Neuronal stem cell (in vitro differentiated cells): ENCODE results near the gene TRAPPC1.

Source experiments
- DNase-seq: peaks from one replicate; pipeline ENCODE4 v3.0.0-alpha.2; 2013; ENCODE audit warnings: low spot score
- H2AFZ ChIP-seq: one replicate; pipeline ENCODE4 v1.6.1; 2013; ENCODE audit warnings: mild to moderate bottlenecking, low read length, inconsistent platforms
- H2AK5ac ChIP-seq: 2 replicates; pipeline ENCODE4 v1.6.1; 2013; ENCODE audit warnings: low read depth, mild to moderate bottlenecking, inconsistent platforms, low read length, moderate library complexity, mixed read lengths
- H2BK120ac ChIP-seq: 2 replicates; pipeline ENCODE4 v1.6.1; 2013; ENCODE audit warnings: low read depth, mild to moderate bottlenecking, inconsistent platforms, low read length, moderate library complexity, mixed read lengths
- H2BK12ac ChIP-seq: one replicate; pipeline ENCODE4 v1.6.1; 2013; ENCODE audit warnings: low read length, inconsistent platforms
- H2BK15ac ChIP-seq: 2 replicates; pipeline ENCODE4 v1.6.1; 2013; ENCODE audit warnings: mild to moderate bottlenecking, low read length, inconsistent platforms, mixed read lengths
- H2BK5ac ChIP-seq: one replicate; pipeline ENCODE4 v1.6.1; 2013; ENCODE audit warnings: inconsistent platforms, mild to moderate bottlenecking, low read length, moderate library complexity
- H3K14ac ChIP-seq: one replicate; pipeline ENCODE4 v1.6.1; 2013; ENCODE audit warnings: low read length, inconsistent platforms
- H3K18ac ChIP-seq: 2 replicates; pipeline ENCODE4 v1.6.1; 2013; ENCODE audit warnings: low read length, inconsistent platforms
- H3K23ac ChIP-seq: 2 replicates; pipeline ENCODE4 v1.6.1; 2013; ENCODE audit warnings: low read depth, mild to moderate bottlenecking, mixed read lengths, low read length, inconsistent platforms; ENCODE audit not compliant: poor library complexity
- H3K27ac ChIP-seq: replicated peaks from 3 replicates; pipeline ENCODE4 v1.5.1; 2013; ENCODE audit warnings: low read length, inconsistent platforms
- H3K27me3 ChIP-seq, 3 experiments: 2 replicates each; pipeline ENCODE4 v1.6.1; 2013; ENCODE audit warnings: low read length in 3 of 3, mild to moderate bottlenecking in 2 of 3, inconsistent platforms in 1 of 3, low read depth in 1 of 3, mixed read lengths in 1 of 3, moderate library complexity in 1 of 3; ENCODE audit not compliant: control insufficient read depth in 3 of 3, insufficient read depth in 3 of 3
- H3K36me3 ChIP-seq, 2 donors: replicated peaks in 1 of 2; 2 replicates each; pipeline ENCODE4 v1.6.1; 2013; ENCODE audit warnings: low read length in 2 of 2; ENCODE audit not compliant: control insufficient read depth in 2 of 2, insufficient read depth in 2 of 2
- H3K4ac ChIP-seq: 2 replicates; pipeline ENCODE4 v1.6.1; 2013; ENCODE audit warnings: inconsistent platforms, mild to moderate bottlenecking, low read length, moderate library complexity
- H3K4me1 ChIP-seq, 2 donors: 1 replicate in 1 of 2; 2 replicates in 1 of 2; pipeline ENCODE4 v1.6.1; 2013; ENCODE audit warnings: low read length in 2 of 2, low read depth in 1 of 2; ENCODE audit not compliant: control insufficient read depth in 2 of 2, insufficient read depth in 1 of 2
- H3K4me2 ChIP-seq: one replicate; pipeline ENCODE4 v1.6.1; 2013; ENCODE audit warnings: mild to moderate bottlenecking, low read length, inconsistent platforms; ENCODE audit not compliant: insufficient read depth, poor library complexity, severe bottlenecking
- H3K4me3 ChIP-seq, 2 donors: 2 replicates each; pipeline ENCODE4 v1.5.1; 2013; ENCODE audit warnings: low read length in 2 of 2, mild to moderate bottlenecking in 2 of 2, inconsistent platforms in 1 of 2, moderate library complexity in 1 of 2
- H3K79me1 ChIP-seq: one replicate; pipeline ENCODE4 v1.6.1; 2013; ENCODE audit warnings: low read depth, mild to moderate bottlenecking, inconsistent platforms, low read length, moderate library complexity
- H3K9ac ChIP-seq: one replicate; pipeline ENCODE4 v1.6.1; 2013; ENCODE audit warnings: mild to moderate bottlenecking, low read depth, low read length, inconsistent platforms; ENCODE audit not compliant: poor library complexity
- H3K9me3 ChIP-seq, 2 donors: replicated peaks in 1 of 2; 2 replicates each; pipeline versions ENCODE3 to v1.6.1; 2013; ENCODE audit warnings: low read length in 2 of 2, mild to moderate bottlenecking in 2 of 2, inconsistent platforms in 1 of 2, low read depth in 1 of 2, mixed read lengths in 1 of 2, moderate library complexity in 1 of 2; ENCODE audit not compliant: control insufficient read depth in 2 of 2, insufficient read depth in 1 of 2
- H4K8ac ChIP-seq: one replicate; pipeline ENCODE4 v1.6.1; 2013; ENCODE audit warnings: low read depth, mild to moderate bottlenecking, inconsistent platforms, low read length, moderate library complexity
- H4K91ac ChIP-seq: one replicate; pipeline ENCODE4 v1.6.1; 2013; ENCODE audit warnings: low read length, low read depth, mild to moderate bottlenecking, inconsistent platforms; ENCODE audit not compliant: poor library complexity
- WGBS, 2 donors: extraction: QIAGEN DNeasy Blood & Tissue Kit; methylation state at CpG; one replicate each; pipeline ENCODE4 v1.1.7; 2013; ENCODE audit warnings: missing lambda C conversion rate in 2 of 2, mixed read lengths in 1 of 2; ENCODE audit not compliant: insufficient read length in 2 of 2, insufficient replicate concordance in 1 of 2; ENCODE audit errors: extremely low coverage in 2 of 2; 5-methylcytosine and 5-hydroxymethylcytosine counted together

TRAPPC1 gene

GRCh38 chr17:7911116-7911515, 20.6 kb downstream of the TRAPPC1 start:
- Histone ChIP-seq H3K9ac (no peak overlapping the region), H4K91ac (no peak overlapping the region), H2AK5ac (no peak overlapping the region), H3K4ac (no peak overlapping the region), H3K14ac (no peak overlapping the region), H2BK12ac (no peak overlapping the region), H3K27ac (no peak overlapping the region), H3K4me3 (no peak overlapping the region), H3K18ac (no peak overlapping the region), H3K4me1 (peaks cover 6 to 7% of the 10 kb centered on the region in 2 donors), H3K4me2 (no peak overlapping the region), H2BK120ac (no peak overlapping the region), H3K23ac (no peak overlapping the region), H2AFZ (no peak overlapping the region), H3K36me3 (peaks cover 11 to 65% of the 10 kb centered on the region in 2 donors), H3K9me3 (no peaks in the 10 kb centered on the region), H3K27me3 (peaks cover 0 to under 1% (median 0%) of the 10 kb centered on the region in 3 experiments), H4K8ac (no peak overlapping the region), H2BK5ac (peak overlapping the region; percentile 71), H3K79me1 (no peaks in the 10 kb centered on the region), H2BK15ac (no peak overlapping the region)
- WGBS, 2 donors, result no CpG with 5 or more reads among the region's 9 CpGs
- no peak for DNase-seq

GRCh38 chr17:7910711-7911110, 21.0 kb downstream of the TRAPPC1 start:
- Histone ChIP-seq H4K91ac (no peak overlapping the region), H3K27me3 (no peaks in the 10 kb centered on the region), H3K9me3 (no peaks in the 10 kb centered on the region), H3K4me2 (no peak overlapping the region), H3K4ac (no peak overlapping the region), H2BK15ac (no peak overlapping the region), H3K79me1 (no peaks in the 10 kb centered on the region), H3K36me3 (peaks cover 11 to 69% of the 10 kb centered on the region in 2 donors), H4K8ac (no peak overlapping the region), H2BK5ac (no peak overlapping the region), H3K23ac (no peak overlapping the region), H3K18ac (no peak overlapping the region), H3K27ac (no peak overlapping the region), H2AK5ac (no peak overlapping the region), H2BK12ac (no peak overlapping the region), H3K4me3 (no peak overlapping the region), H2BK120ac (no peak overlapping the region), H2AFZ (no peak overlapping the region), H3K4me1 (peaks cover 6 to 7% of the 10 kb centered on the region in 2 donors), H3K14ac (no peak overlapping the region), H3K9ac (no peak overlapping the region)
- no CpG with 5 or more reads among the region's 13 CpGs for WGBS, 2 donors
- no peak for DNase-seq

DNA sequence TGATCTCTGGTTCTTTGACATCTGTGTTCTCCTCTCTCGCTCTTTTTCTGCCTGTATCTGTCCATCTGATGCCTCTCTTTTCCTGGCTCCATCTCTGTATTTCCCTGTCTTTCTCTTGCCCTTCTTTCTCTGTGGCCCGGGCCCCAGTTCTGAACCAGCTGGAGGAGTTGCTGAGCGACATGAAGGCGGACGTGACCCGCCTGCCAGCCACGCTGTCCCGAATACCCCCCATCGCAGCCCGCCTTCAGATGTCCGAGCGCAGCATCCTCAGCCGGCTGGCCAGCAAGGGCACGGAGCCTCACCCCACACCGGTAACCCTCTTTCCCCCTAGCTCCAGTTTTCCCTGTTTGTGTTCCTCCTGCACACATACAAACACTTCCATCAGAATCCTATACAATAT, 21.5 kb downstream of the TRAPPC1 start:
- no peak overlapping the region for H3K18ac ChIP-seq
- H2AFZ ChIP-seq, result no peak overlapping the region
- no peak overlapping the region for H2BK5ac ChIP-seq
- H4K91ac ChIP-seq, result no peak overlapping the region
- H3K4me3 ChIP-seq, result no peak overlapping the region
- no CpG with 5 or more reads among the region's 15 CpGs for WGBS, 2 donors
- no peak overlapping the region for H2BK12ac ChIP-seq
- H3K9ac ChIP-seq, result no peak overlapping the region
- H3K27ac ChIP-seq, result no peak overlapping the region
- H3K36me3 ChIP-seq, result peaks cover 11 to 74% of the 10 kb centered on the region in 2 donors
- H4K8ac ChIP-seq, result no peak overlapping the region
- H3K23ac ChIP-seq, result peak overlapping the region; percentile 61
- H3K9me3 ChIP-seq, result no peaks in the 10 kb centered on the region
- H3K27me3 ChIP-seq, result no peaks in the 10 kb centered on the region
- no peak overlapping the region for H3K14ac ChIP-seq
- no peak overlapping the region for H3K4ac ChIP-seq
- H2AK5ac ChIP-seq, result no peak overlapping the region
- peaks cover 5% of the 10 kb centered on the region in 2 donors for H3K4me1 ChIP-seq
- H3K79me1 ChIP-seq, result no peaks in the 10 kb centered on the region
- no peak for DNase-seq
- no peak overlapping the region for H2BK15ac ChIP-seq
- H2BK120ac ChIP-seq, result no peak overlapping the region
- no peak overlapping the region for H3K4me2 ChIP-seq

GRCh38 chr17:7909089-7909488, 22.7 kb downstream of the TRAPPC1 start:
- Histone ChIP-seq H3K9me3 (no peaks in the 10 kb centered on the region), H4K91ac (no peak overlapping the region), H2BK12ac (no peak overlapping the region), H3K4me2 (no peak overlapping the region), H2AFZ (no peak overlapping the region), H2BK120ac (no peak overlapping the region), H3K14ac (no peak overlapping the region), H3K4ac (no peak overlapping the region), H3K4me3 (no peak overlapping the region), H3K27me3 (no peaks in the 10 kb centered on the region), H3K23ac (no peak overlapping the region), H2BK5ac (no peak overlapping the region), H2AK5ac (no peak overlapping the region), H3K9ac (no peak overlapping the region), H3K36me3 (peaks cover 18 to 86% of the 10 kb centered on the region in 2 donors), H3K4me1 (peaks cover 0 to 1% of the 10 kb centered on the region in 2 donors), H2BK15ac (no peak overlapping the region), H3K27ac (no peak overlapping the region), H3K18ac (no peak overlapping the region), H3K79me1 (no peaks in the 10 kb centered on the region), H4K8ac (no peak overlapping the region)
- WGBS, 2 donors, result no CpG with 5 or more reads among the region's 29 CpGs
- no peak for DNase-seq
